Fibroblast of lung (primary cell): ENCODE data around the gene ZNHIT1. TPM values are rescaled to one million over a fixed set of nuclear protein-coding genes. Genes with fewer than 3 reads are reported as not detected.

Source experiments
- DNase-seq, 2 donors: peaks; one replicate each; pipeline versions ENCODE4 v3.0.0 to v3.0.0-alpha.2; 2010; ENCODE audit warnings: low read depth in 2 of 2
- H2AFZ ChIP-seq: 2 replicates; pipeline ENCODE4 v1.5.1; 2012; ENCODE audit warnings: low read length, control low read depth, inconsistent platforms
- H3K27ac ChIP-seq: 2 replicates; pipeline ENCODE4 v1.5.1; 2011; ENCODE audit warnings: low read length, control low read depth; ENCODE audit not compliant: insufficient read depth
- H3K27me3 ChIP-seq: 2 replicates; pipeline ENCODE4 v1.5.1; 2011; ENCODE audit warnings: mild to moderate bottlenecking, low read length; ENCODE audit not compliant: control insufficient read depth, insufficient read depth
- H3K36me3 ChIP-seq: 2 replicates; pipeline ENCODE4 v1.5.1; 2011; ENCODE audit warnings: low read length; ENCODE audit not compliant: control insufficient read depth, insufficient read depth
- H3K4me1 ChIP-seq: 2 replicates; pipeline ENCODE4 v1.5.1; 2011; ENCODE audit warnings: low read length; ENCODE audit not compliant: control insufficient read depth, insufficient read depth; ENCODE audit errors: extremely low read depth
- H3K4me2 ChIP-seq: 2 replicates; pipeline ENCODE4 v1.5.1; 2011; ENCODE audit warnings: low read length, control low read depth; ENCODE audit not compliant: insufficient read depth; ENCODE audit errors: extremely low read depth
- H3K4me3 ChIP-seq, 4 experiments: fragments of 200-600 bp in 1 of 4; sonication (generic) in 1 of 4; replicated peaks in 1 of 4; 2 replicates each; pipeline ENCODE4 v1.5.1; 2011 to 2016; ENCODE audit warnings: low read length in 4 of 4, low read depth in 3 of 4, mild to moderate bottlenecking in 3 of 4, control low read depth in 2 of 4, inconsistent platforms in 1 of 4, mixed read lengths in 1 of 4; ENCODE audit not compliant: insufficient read depth in 1 of 4; ENCODE audit errors: control extremely low read depth in 1 of 4
- H3K79me2 ChIP-seq: 2 replicates; pipeline ENCODE4 v1.5.1; 2012; ENCODE audit warnings: mild to moderate bottlenecking, low read length, inconsistent platforms; ENCODE audit not compliant: control insufficient read depth, insufficient read depth
- H3K9ac ChIP-seq: 2 replicates; pipeline ENCODE4 v1.5.1; 2011; ENCODE audit warnings: mild to moderate bottlenecking, low read length, control low read depth; ENCODE audit not compliant: insufficient read depth
- H3K9me3 ChIP-seq: 2 replicates; pipeline ENCODE4 v1.5.1; 2012; ENCODE audit warnings: low read depth, low read length; ENCODE audit not compliant: control insufficient read depth, insufficient read depth
- H4K20me1 ChIP-seq: 2 replicates; pipeline ENCODE4 v1.5.1; 2011; ENCODE audit warnings: low read length; ENCODE audit not compliant: control insufficient read depth, insufficient read depth; ENCODE audit errors: extremely low read depth
- CTCF ChIP-seq, 2 donors: IDR thresholded peaks in 1 of 2; conservative IDR thresholded peaks in 1 of 2; 1 replicate in 1 of 2; 2 replicates in 1 of 2; pipeline ENCODE4 v1.5.1; 2011 to 2012; ENCODE audit warnings: low read length in 2 of 2, control low read depth in 1 of 2, inconsistent platforms in 1 of 2, low read depth in 1 of 2, mild to moderate bottlenecking in 1 of 2
- EZH2 ChIP-seq: IDR thresholded peaks from 2 replicates; pipeline ENCODE4 v1.5.1; 2012; ENCODE audit warnings: low read length, control low read depth, mild to moderate bottlenecking; ENCODE audit errors: missing control alignments
- polyA plus RNA-seq, 2 donors: library from polyadenylated mRNA; depleted of rRNA in 1 of 2; stranded (reverse) in 1 of 2; unstranded in 1 of 2; fragments of >200 nt; gene quantifications; 2 replicates each; pipeline ENCODE4 v1.2.1, GENCODE V29; 2011 to 2012; ENCODE audit warnings: missing spikeins in 1 of 2
- total RNA-seq: library from RNA; depleted of rRNA; stranded (reverse); fragments of >200 nt; gene quantifications from 2 replicates; pipeline ENCODE4 v1.2.1, GENCODE V29; 2014

Gene ZNHIT1
- total and polyA plus RNA-seq, 2 donors (not counting 1 experiment from before 2014, with no cell fraction given): 36.6 to 62.1 TPM

GRCh38 chr7:101223528-101223927, 5.6 kb downstream of the ZNHIT1 start:
- no peaks in the 10 kb centered on the region for H3K27me3 ChIP-seq
- no peak overlapping the region for H3K4me2 ChIP-seq
- TF ChIP-seq CTCF (conservative IDR thresholded peaks at IDR 0.05 in 1 of 2, IDR thresholded peaks at IDR 0.05 in 1 of 2; ENCODE audit: low read depth in 1 of 2, low read length in 2 of 2): no peak
- no peak for TF ChIP-seq EZH2

GRCh38 chr7:101225650-101226049, 7.7 kb downstream of the ZNHIT1 start:
- TF ChIP-seq EZH2: no peak
- TF ChIP-seq CTCF (conservative IDR thresholded peaks at IDR 0.05 in 1 of 2, IDR thresholded peaks at IDR 0.05 in 1 of 2; ENCODE audit: low read depth in 1 of 2, low read length in 2 of 2): no peak
- Histone ChIP-seq H3K9me3 (no peaks in the 10 kb centered on the region), H4K20me1 (no peaks in the 10 kb centered on the region), H3K9ac (no peak overlapping the region), H3K36me3 (peaks cover 11% of the 10 kb centered on the region), H3K4me2 (no peak overlapping the region), H2AFZ (no peak overlapping the region), H3K27ac (no peak overlapping the region), H3K79me2 (peaks cover 4% of the 10 kb centered on the region), H3K4me1 (no peaks in the 10 kb centered on the region), H3K4me3 (no peak overlapping the region), H3K27me3 (no peaks in the 10 kb centered on the region)
- no peak for DNase-seq

More at GRCh38 chr7:101223528-101223927, 5.6 kb downstream of the ZNHIT1 start:
- no peak for DNase-seq
- H3K9ac ChIP-seq: no peak overlapping the region
- H4K20me1 ChIP-seq: no peaks in the 10 kb centered on the region
- H3K27ac ChIP-seq: no peak overlapping the region
- no peaks in the 10 kb centered on the region for H3K9me3 ChIP-seq
- H2AFZ ChIP-seq: no peak overlapping the region
- no peaks in the 10 kb centered on the region for H3K4me1 ChIP-seq
- no peak overlapping the region for H3K4me3 ChIP-seq
- H3K36me3 ChIP-seq: peaks cover 11% of the 10 kb centered on the region
- peaks cover 13% of the 10 kb centered on the region for H3K79me2 ChIP-seq

GRCh38 chr7:101226721-101227120, 8.8 kb downstream of the ZNHIT1 start:
- Histone ChIP-seq H3K27me3 (no peaks in the 10 kb centered on the region), H3K27ac (no peak overlapping the region), H3K9me3 (no peaks in the 10 kb centered on the region), H3K4me3 (no peak overlapping the region), H3K36me3 (peaks cover 11% of the 10 kb centered on the region), H4K20me1 (no peaks in the 10 kb centered on the region), H3K4me1 (no peaks in the 10 kb centered on the region), H2AFZ (no peak overlapping the region), H3K9ac (no peak overlapping the region), H3K4me2 (no peak overlapping the region), H3K79me2 (no peaks in the 10 kb centered on the region)
- DNase-seq: peak in 1 of 2 donors; percentile 36
- TF ChIP-seq CTCF (conservative IDR thresholded peaks at IDR 0.05 in 1 of 2, IDR thresholded peaks at IDR 0.05 in 1 of 2; ENCODE audit: low read depth in 1 of 2, low read length in 2 of 2) (no peak), EZH2 (no peak)
